Activated effector memory CD4-positive, alpha-beta T cell treated with Interleukin-2 at 50 U/mL for 16 hours (primary cell): Measurements from ENCODE around the gene CHRNA10.
"Not testable (repeated sequence)": the region's sequence is repeated elsewhere in the genome, so short reads cannot be mapped to it uniquely, and the experiment has no call there.

ENCODE experiments used
- DNase-seq: peaks from one replicate; pipeline ENCODE4 v3.0.0-alpha.2; 2020

The CHRNA10 gene

GRCh38 chr11:3664032-3664630 is 7.1 kb downstream of the CHRNA10 start:
- no peak for DNase-seq

- DNase-seq = no peak
These were observed 8.3 kb downstream of the CHRNA10 start for GRCh38 chr11:3662856-3663255.

- DNase-seq = no peak
These were observed 10.2 kb downstream of the CHRNA10 start for GRCh38 chr11:3660960-3661359.

GRCh38 chr11:3659595-3660515 is 11.3 kb downstream of the CHRNA10 start:
- DNase-seq = no peak

GRCh38 chr11:3658252-3658651 is 12.9 kb downstream of the CHRNA10 start:
- DNase-seq = no peak

DNA sequence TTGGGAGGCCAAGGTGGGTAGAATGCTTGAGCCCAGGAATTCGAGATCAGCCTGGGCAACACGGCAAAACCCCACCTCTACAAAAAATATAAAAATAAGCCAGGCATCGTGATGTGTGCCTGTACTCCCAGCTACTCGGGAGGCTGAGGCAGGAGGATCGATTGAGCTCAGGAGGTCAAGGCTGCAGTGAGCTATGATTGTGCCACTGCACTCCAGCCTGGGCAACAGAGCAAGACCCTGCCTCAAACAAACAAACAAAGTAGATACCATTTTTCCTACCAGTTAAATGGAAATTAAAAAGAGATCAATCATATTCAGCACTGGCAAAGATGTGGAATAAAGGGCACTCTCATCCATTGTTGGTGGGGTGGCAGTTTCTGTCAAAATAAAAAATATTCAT is 13.9 kb downstream of the CHRNA10 start:
- DNase-seq = not testable (repeated sequence)

- no peak for DNase-seq
These were observed 15.6 kb downstream of the CHRNA10 start for GRCh38 chr11:3655547-3655946.

DNA sequence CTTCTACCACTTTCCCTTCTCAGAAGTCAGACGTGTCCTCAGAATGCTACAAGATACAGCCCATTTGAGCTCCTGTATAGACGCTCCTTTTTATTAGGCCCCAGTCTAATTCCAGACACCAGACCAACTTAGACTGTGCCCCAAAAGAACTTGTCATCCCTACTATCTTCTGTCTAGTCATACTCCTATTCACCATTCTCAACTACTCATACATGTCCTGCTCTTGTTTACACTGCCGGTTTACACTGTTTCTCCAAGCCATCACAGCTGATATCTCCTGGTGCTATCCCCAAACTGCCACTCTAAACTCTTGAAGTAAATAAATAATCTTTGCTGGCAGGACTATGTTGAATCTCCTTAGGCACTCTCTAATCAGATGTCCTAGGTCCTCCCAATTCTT is 18.7 kb downstream of the CHRNA10 start:
- DNase-seq = not testable (repeated sequence)

GRCh38 chr11:3649374-3649773 is 21.8 kb downstream of the CHRNA10 start:
- not testable (repeated sequence) for DNase-seq

DNA sequence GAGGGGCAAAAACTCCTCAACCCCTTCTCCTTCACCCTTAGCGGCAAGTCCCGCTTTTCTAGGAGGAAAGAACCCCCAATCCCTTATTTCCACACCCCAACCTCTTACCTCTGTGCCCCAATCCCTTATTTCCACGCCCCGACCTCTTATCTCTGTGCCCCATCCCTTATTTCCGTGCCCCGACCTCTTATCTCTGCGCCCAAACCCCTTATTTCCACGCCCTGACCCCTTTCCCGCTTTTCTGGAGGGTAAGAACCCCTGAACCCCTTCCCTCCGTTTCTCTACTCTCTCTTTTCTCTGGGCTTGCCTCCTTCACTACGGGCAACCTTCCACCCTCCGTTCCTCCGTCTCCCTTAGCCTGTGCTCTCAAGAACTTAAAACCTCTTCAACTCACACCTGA is 22.3 kb downstream of the CHRNA10 start:
- not testable (repeated sequence) for DNase-seq

GRCh38 chr11:3645552-3645951 is 25.6 kb downstream of the CHRNA10 start:
- no peak for DNase-seq

DNA sequence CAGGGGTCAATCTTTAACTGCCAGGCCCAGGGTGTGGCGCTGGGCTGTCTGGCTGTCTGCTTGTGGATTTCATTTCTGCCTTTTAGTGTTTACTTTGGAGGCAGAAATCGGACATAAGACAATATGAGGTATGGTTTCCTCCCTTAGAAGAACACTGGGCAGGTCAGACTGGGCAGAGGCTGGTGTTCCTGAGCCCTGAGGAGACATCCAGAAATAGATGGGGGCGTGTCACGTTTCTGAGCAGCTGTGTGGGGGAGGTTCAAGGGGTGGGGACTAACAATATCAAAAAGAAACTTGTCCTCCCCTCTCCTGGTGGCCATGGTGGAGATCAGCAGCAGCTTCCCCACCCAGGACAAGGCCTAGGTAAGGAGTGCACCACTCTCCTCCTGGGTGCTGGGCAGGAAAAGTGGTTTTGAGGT is 26.4 kb downstream of the CHRNA10 start, which contains the start of gene ART1:
Gene ART1 (plus strand): TSS at position 312 of the 419 bp plus-strand sequence. CDS start 14,086 bp downstream, outside the sequence.
- DNase-seq = no peak

- DNase-seq = not testable (repeated sequence)
These were observed 28.1 kb downstream of the CHRNA10 start for GRCh38 chr11:3643102-3643546.

- peak; percentile 73 for DNase-seq
These were observed 28.9 kb downstream of the CHRNA10 start for GRCh38 chr11:3642071-3642951.

GRCh38 chr11:3641701-3642070 is 29.5 kb downstream of the CHRNA10 start, which contains the start of gene ART5:
TSS of gene ART5 (minus strand) at chr11:3641992. CDS start at chr11:3641862, 130 bp downstream.
- DNase-seq = no peak

DNA sequence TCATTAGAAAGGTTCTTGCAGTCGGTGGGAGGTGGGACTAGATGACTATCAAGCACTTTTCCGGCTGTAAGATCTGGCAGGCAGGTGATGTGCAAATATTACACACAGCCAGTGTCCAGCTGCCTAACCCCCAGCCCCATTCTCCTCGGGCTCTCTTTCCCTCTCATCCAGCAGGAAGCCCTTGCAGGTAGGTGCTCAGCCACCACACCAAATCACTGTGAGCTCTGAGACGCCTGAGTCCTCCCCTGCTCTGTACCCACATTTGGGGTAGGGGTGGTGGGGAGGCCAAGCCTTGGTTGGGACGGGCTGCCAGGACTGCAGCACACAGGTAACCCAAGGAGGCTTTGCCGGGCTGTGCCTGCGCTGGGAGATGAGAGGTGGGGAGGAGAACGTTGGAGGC is 30.0 kb downstream of the CHRNA10 start:
- no peak for DNase-seq

- DNase-seq = no peak
These were observed 31.3 kb downstream of the CHRNA10 start for GRCh38 chr11:3639841-3640240.

- DNase-seq = no peak
These were observed 32.7 kb downstream of the CHRNA10 start for GRCh38 chr11:3638513-3638912.

DNA sequence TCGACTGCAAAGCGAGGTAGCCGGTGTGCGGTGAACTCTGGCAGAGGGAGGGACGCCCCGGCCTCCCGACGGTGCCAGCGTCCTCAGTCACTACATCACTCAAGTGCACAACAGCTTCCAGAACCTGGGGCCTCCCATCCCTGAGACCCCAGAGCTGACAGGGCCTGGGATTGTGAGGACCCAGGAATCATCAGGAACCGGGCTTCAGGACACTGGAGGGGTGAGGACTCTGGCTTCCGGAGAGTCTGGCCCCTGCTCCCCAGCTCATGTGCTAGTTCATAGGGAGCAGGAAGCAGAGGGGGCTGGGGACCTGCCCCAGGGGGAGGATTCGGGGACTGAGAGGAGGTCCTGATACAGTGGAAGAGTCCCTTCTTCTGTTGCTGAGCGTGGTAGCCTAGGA is 34.0 kb downstream of the CHRNA10 start:
- no peak for DNase-seq

DNA sequence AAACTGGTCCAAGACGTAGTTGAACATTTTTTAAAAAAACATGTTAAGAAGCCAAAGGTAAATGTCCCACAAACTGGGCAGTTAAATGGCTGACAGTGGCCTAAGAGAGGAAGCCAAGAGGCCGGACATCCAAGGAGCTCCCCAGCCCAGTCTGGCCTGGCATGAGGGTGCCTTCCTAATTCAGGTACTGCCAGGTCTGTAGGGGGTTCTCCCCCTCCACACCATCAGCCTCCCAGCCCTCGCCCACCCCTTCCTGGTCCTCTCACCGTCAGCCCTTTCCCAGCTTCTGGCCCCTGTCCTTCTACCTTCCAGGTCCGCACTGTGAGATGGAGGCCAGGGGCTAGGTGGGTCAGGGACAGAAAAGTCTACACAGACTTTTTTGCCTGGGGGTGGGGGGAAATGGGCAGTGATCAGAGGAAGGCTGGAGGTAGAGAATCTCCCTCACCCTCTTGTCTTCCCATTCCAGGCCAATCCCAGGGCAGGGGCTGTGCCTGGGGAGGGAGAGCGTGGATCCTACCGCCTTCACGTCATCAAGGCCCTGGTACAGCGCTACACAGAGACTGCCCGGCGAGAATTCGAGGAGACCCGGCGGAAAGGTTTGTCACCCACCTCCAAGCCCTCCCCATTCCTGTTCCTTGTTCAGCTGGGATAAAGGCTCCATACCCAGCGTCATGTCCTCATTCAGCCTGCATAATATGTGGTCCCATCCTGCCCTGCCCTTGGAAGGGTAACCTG is 35.4 kb downstream of the CHRNA10 start:
- no peak for DNase-seq

DNA sequence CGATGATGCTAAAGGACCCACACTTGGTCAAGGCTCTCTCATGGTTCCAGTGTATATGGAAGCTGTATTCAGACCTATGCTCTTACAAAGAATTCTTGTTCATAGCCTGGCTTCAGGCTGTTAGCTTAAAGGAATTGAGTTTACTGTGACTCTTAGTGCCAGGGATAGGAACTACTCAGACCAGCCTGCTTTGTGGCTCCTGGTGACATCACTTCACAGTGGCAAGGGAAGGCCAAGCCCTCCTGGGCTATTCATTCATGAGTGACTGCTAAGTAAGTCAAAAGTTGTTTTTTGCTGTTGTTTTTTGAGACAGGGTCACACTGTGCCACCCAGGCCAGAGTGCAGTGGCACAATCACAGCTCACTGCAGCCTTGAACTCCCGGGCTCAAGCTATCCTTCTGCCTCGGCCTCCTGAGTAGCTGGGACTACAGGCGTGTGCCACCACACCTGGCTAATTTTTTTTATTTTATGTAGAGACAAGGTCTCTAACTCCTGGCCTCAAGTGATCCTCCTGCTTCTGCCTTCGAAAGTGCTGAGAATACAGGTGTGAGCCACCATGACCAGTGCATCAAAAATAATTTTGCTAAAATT is 39.0 kb downstream of the CHRNA10 start:
- no peak for DNase-seq

GRCh38 chr11:3631331-3631730 is 39.9 kb downstream of the CHRNA10 start:
- DNase-seq = no peak
